Skin epidermis (tissue), 12 donors: ENCODE measurements around the gene ARMC10.
"Not testable (repeated sequence)": the region's sequence is repeated elsewhere in the genome, so short reads cannot be mapped to it uniquely, and the experiment has no call there.

Source experiments
- H3K27ac ChIP-seq, 21 experiments: fragments of 200-600 bp; sonication (generic) in 11 of 21; one replicate each; pipeline ENCODE4 v1.5.0; 2020; ENCODE audit warnings: mild to moderate bottlenecking in 3 of 21, inconsistent platforms in 2 of 21, moderate library complexity in 2 of 21
- H3K4me3 ChIP-seq, 7 experiments: fragments of 200-600 bp; sonication (generic) in 2 of 7; one replicate each; pipeline ENCODE4 v1.5.0; 2020; ENCODE audit warnings: inconsistent platforms in 2 of 7, mild to moderate bottlenecking in 2 of 7, moderate library complexity in 1 of 7

Gene ARMC10

GRCh38 chr7:103119791-103120291, 44.9 kb downstream of the ARMC10 start:
- H3K4me3 ChIP-seq = no peak overlapping the region

GRCh38 chr7:103120362-103120761, 45.4 kb downstream of the ARMC10 start:
- no peak overlapping the region for H3K4me3 ChIP-seq
- H3K27ac ChIP-seq = no peak overlapping the region

More at GRCh38 chr7:103119791-103120291, 44.9 kb downstream of the ARMC10 start:
- H3K27ac ChIP-seq = no peak overlapping the region

DNA sequence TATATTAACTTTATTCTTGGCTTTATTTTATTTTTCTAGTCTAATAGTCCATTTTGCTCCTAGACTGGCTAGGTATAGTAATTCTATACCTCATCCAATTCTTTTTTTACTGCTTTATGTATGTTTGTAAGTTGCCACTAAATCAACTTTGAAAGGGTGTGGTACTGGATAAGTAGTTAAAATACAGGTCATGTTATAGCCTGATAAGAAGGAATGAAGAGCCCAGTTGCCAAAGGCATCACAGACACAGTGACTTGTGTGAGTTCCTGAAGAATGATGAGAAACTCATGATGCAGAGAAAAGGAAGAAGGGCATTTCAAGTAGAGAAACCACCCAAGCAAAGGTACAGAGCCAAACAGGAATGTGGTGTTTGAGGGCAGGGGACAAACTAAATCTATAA, 46.7 kb downstream of the ARMC10 start:
- H3K4me3 ChIP-seq = no peak overlapping the region
- no peak overlapping the region for H3K27ac ChIP-seq

- H3K27ac ChIP-seq = no peak overlapping the region
- no peak overlapping the region for H3K4me3 ChIP-seq
Measured at GRCh38 chr7:103123529-103123928, 48.6 kb downstream of the ARMC10 start.

DNA sequence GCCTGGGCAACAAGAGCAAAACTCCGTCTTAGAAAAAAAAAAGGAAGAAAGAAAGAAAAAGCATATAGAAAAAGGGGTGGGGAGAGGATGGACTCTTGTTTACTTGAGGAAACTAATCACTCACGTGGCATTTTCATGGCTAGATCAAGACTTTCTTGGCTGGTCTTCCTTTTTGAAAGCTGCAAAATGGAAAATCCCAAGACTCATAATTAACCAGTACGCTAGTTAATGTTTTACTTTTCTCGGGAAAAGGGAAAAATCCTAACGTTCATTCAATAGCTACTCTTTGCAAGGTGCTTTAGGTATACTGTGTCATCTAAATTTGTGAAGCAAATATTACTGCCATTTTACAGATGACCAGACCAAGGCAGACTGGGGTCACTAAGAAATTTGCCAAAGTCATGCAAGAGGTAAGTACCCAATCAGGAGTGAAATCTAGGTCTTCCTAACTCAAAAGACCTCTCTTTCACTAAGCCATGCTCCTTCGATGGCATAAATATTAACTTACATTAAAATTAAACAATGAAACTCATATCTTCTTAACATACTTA, 49.6 kb downstream of the ARMC10 start:
- H3K27ac ChIP-seq = no peak overlapping the region
- H3K4me3 ChIP-seq = no peak overlapping the region

DNA sequence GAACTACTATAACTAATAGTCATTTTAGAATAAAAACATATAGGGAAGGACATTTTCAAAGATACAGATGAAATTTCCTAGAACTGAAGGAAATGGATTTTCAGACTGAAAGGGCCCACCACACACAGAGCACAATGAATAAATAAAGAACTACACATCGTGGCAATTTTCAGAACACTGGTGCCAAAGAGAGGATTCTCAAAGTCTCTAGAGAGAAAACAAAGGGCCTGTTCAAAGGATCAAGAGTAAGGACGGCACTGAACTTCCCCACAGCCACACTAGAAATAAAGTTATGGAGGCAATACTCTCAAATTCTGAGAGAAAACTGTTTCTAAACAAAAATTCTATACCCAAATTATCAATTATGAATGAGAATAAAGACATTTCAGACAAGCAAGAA, 52.1 kb downstream of the ARMC10 start:
- H3K4me3 ChIP-seq = no peak overlapping the region
- H3K27ac ChIP-seq = no peak overlapping the region

GRCh38 chr7:103129702-103130549, 55.0 kb downstream of the ARMC10 start:
- Histone ChIP-seq H3K27ac (peak overlapping the region in 2 of 21 experiments; percentile 14 to 42), H3K4me3 (no peak overlapping the region)

- Histone ChIP-seq H3K4me3 (no peak overlapping the region), H3K27ac (no peak overlapping the region)
Measured at GRCh38 chr7:103130901-103131624, 56.1 kb downstream of the ARMC10 start.

- Histone ChIP-seq H3K27ac (no peak overlapping the region), H3K4me3 (no peak overlapping the region)
Measured at GRCh38 chr7:103132995-103133688, 58.2 kb downstream of the ARMC10 start.

DNA sequence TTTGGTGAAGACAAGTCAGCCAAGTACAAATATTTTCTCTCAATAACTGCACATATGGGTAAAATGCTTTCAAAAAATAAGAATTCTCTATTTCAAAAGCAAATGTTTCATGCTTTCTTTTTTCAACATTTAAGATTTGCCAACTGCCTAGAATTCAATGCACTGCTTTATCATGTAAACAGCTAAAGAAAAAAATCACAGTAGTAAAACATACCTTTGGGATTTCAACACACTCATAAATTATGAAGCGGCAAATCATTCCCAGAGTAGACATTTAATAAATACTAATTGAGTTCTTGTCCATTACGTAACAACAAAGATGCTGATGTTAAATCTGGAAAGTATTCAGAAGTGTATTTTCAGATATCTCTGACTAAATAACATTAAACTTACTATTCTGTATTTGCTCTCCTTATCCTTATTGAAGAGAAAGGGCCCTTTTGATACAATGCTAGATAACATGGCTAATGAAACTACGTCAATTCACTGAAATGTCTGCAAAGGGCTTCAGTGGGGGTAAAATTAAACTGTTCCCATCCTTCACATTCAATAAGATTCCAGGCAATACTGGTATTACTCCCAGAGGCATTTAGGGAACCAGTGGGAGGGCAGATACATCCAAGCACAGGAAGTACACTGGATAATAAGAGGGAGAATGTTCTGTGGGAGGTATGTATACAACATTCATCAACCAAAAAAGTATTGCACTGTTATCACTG, 60.1 kb downstream of the ARMC10 start:
- H3K27ac ChIP-seq = peak overlapping the region in 1 of 21 experiments; percentile 2

DNA sequence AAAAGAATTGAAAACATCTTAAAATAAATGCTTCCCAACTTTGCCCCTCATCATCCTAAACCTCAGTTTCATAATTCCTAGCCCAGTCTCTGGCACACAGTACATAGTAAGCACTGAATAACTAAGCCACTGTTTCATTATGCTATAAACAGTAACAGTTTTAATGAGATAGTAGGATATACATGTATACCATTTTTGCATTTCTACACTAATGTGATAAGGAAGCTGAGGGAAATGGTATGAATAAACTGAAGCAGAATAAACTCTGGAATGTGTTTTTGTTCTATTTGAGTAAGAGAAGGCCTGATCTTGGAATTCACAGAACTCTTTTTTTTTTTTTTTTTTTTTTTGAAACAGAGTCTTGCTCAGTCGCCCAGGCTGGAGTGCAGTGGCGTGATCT, 65.1 kb downstream of the ARMC10 start:
- no peak overlapping the region for H3K27ac ChIP-seq
- no peak overlapping the region for H3K4me3 ChIP-seq

More for the DNA sequence above, 60.1 kb downstream of the ARMC10 start:
- no peak overlapping the region for H3K4me3 ChIP-seq

GRCh38 chr7:103140685-103141084, 65.7 kb downstream of the ARMC10 start:
- Histone ChIP-seq H3K4me3 (no peak overlapping the region), H3K27ac (no peak overlapping the region)

DNA sequence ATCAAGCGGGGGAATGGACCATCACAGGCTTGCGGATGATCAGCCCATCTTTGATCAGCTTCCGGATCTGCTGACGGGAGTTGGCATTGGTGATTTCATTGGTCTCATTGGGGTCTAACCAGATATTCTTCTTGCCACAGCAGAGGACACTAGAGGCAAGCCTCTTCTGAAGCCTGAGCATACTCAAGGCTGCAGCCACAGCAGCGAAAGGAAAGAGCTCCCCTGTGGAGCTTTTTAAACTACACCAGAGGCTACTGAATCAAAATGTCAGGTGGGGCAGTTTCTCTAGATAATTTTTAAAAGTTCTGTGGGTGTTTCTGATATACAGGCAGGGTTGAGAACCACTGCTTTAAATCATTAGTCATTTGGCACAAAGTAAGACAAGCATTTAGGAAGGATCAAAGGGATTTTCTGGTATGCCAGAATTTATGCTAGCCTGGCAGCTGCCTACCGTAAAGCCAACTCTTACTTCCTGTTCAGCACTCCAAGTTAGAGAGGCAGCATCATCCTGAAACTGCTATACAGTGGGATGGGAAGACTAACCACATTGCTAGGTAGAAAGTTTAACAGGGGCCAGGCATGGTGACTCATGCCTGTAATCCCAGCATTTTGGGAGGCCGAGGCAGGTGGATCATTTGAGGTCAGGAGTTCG, 66.9 kb downstream of the ARMC10 start:
- Histone ChIP-seq H3K4me3 (no peak overlapping the region), H3K27ac (no peak overlapping the region)

DNA sequence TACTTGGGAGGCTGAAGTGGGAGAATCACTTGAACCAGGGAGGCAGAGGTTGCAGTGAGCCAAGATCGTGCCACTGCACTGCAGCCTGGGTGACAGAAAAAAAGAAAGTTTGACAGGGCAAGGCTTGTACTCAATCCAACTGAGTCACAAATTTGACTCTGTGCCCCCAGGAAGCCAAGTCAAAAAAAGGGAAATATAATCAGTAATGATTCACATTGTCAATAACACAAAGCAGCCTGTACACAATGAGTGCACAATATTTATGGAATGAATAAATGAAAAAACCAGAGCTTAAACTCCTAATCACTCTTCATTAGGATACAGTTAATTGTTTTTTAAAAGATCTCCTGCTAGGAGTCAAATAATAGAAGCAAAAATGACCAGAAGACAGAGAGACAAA, 67.6 kb downstream of the ARMC10 start:
- H3K27ac ChIP-seq = no peak overlapping the region
- H3K4me3 ChIP-seq = no peak overlapping the region

DNA sequence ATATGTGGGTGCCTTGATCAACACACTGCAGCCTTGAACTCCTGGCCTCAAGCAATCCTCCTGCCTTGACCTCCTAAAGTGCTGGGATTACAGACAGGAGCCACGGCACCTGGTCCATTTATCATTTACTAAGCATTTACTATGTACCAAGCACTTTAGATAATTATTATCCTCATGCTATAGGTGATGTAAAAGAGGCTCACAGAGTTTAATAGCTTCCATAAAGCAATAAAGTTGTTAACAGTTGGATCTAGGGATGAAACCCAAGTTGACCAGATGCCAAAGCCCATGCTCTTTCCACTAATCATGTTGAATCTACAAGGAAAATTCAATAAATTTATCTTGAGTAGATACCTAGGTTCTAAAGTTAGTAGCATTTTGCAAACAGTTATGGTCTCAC, 68.9 kb downstream of the ARMC10 start:
- no peak overlapping the region for H3K4me3 ChIP-seq
- no peak overlapping the region for H3K27ac ChIP-seq

- not testable (repeated sequence) for H3K4me3 ChIP-seq, H3K27ac ChIP-seq
Measured at GRCh38 chr7:103144754-103145153, 69.8 kb downstream of the ARMC10 start.

GRCh38 chr7:103148131-103148993, 73.4 kb downstream of the ARMC10 start:
- Histone ChIP-seq H3K27ac (peak overlapping the region; percentile 84 to 99 (median 97)), H3K4me3 (peak overlapping the region; percentile 50 to 79 (median 59))
